HG02870 (cell line): ENCODE results near the gene GRAMD1B.
"Not testable (repeated sequence)": the region's sequence is repeated elsewhere in the genome, so short reads cannot be mapped to it uniquely, and the experiment has no call there.

ENCODE experiments used
- ATAC-seq: cut with Tn5 transposase; IDR thresholded peaks from one replicate; pipeline ENCODE4 v1.9.1; 2021; ENCODE audit warnings: mild to moderate bottlenecking, moderate library complexity; ENCODE audit not compliant: unreplicated experiment

The GRAMD1B gene

DNA sequence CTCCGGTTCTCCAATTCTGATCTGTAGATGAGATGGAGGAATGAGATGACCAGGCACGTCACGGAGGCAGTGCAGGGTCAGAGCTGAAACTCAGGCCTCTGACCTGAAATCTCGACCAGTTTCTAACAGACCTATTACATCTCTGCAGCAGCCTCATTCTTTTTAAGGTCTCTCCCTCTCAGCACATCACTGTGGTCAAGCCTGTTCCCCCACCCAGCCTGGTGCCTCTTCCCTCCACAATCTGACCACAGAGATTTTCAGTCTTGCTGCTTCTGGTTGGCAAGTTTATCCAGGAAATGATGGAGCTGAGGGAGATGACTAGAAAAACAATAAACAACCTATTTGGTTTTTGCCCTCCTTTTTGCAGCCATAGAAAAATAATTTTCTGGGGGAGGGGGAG, 9.5 kb downstream of the GRAMD1B start:
- ATAC-seq, result no peak

DNA sequence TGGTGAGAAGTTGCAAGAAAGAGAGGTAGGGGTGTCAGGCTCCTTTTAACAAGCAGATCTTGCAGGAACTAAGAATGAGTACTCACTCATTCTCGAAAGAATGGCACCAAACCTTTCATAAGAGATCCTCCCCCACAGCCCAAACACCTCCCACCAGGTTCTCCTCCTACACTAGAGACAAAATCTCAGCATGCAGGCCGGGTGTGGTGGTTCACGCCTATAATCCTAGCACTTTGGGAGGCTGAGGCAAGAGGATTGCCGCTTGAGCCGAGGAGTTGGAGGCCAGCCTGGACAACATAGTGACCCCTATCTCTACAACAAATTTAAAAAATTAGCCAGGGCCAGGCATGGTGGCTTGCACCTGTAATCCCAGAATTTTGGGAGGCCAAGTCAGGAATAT, 11.1 kb downstream of the GRAMD1B start:
- no peak for ATAC-seq

DNA sequence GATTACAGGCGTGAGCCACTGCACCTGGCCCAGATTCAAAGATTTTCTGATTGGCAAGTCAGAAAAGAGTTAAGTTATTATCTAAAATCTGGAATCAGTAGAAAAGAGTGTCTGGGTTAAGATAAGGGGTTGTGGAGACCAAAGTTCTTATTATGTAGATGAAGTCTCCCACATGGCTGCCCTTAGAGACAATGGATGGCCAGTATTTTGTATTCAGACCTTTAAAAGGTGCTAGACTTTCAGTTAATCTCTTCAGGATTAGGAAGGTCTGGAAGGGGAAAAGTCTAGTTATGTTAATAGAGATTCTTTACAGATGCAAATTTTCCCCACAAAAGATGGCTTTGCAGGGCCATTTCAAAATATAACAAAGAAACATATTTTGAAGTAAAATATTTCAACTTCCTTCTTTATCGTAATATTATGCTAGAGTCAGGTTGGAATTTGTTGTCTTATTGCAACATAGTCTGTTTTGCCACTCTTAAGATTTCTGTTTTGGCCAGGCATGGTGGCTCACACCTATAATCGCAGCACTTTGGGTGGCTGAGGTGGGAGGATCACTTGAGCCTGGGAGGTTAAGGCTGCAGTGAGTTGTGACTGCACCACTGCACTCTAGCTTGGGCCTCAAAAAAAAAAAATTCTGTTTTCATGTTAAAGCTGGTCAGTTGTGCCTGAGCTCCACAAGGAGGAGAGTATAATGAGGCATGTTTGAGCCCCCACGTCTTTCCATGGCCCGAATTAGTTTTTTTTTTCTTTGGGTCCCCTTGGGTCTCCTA, 14.0 kb downstream of the GRAMD1B start:
- no peak for ATAC-seq

DNA sequence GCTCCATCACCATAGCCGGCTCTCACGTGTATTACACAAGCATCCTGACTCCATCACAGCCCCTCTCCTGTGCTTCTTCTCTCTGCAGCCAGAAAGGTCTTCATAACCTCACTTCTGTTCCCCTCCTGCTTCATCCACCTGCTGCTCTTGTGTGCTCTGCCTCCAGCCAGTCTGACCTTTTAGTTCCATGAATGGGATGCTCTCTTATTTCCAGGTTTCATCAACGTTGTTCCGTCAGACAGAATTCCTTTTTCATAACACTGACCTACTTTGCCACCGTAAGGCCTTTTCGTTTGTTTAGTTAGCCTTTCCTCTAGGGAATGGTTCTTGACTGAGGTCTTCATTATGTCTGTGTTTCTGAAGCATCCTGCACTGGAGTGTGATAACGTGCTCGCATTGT, 18.8 kb downstream of the GRAMD1B start:
- no peak for ATAC-seq

DNA sequence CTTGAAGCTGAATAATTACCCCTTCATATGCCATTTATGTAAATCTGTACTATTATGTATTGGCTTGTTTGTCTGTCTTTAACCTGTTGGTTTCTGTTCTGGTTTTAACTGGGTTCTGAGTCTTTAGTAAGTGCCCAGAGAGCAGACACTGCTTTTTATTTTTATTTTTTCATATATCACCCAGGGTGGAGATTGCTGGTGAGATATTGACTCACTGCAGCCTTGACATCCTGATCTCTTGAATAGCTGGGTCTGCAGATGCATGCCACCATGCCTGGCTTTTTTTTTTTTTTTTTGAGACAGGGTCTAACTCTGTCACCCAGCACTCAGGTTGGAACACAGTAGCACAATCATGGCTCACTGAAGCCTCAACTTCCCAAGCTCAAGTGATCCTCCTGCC, 19.4 kb downstream of the GRAMD1B start:
- no peak for ATAC-seq

DNA sequence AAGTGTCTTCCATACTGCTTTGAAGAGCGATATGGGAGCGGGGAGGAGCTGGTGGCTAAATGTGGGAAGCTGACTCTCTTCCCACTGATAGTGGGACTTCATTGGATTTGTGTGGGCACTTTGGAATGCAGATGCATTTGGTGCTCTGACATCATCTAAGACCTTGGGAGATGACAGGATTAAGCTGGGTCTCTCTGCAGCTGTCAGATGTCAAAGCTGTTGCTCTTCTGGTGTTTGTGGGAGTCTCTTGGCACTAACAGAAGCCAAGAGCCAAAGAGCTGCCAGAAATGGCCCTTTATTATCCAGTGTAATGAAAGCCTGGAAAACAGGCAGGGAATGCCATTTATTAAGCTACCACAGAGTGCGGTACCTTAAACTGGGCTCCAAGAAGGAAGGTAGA, 20.6 kb downstream of the GRAMD1B start:
- ATAC-seq, result no peak

DNA sequence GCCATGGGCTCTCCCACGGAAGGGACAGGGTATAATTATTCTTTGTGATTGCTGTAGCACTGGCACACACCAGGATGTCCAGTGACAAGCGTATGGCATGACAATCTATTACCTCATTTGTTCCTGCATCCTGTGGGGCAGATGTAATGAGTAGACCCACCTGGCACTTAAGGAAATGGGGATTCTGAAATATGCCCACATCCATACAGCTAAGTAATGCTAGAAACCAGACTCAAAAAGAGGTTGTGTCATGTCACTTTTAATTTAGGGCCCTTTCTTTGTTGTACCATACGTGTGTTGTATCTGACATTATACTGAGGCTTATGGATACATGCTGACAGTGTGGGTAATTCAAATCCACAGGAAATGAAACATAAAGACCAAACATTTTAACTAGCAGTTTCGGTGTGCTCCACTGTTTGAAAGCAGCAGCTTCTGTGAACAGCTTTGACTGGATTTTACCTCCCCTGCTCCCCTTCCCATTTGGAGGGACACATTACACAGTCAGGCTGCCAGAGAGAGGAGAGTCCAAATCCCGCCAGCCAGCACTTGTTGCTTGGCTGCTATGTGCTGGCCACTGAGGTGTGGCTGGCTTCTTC, 21.2 kb downstream of the GRAMD1B start:
- ATAC-seq, result no peak

DNA sequence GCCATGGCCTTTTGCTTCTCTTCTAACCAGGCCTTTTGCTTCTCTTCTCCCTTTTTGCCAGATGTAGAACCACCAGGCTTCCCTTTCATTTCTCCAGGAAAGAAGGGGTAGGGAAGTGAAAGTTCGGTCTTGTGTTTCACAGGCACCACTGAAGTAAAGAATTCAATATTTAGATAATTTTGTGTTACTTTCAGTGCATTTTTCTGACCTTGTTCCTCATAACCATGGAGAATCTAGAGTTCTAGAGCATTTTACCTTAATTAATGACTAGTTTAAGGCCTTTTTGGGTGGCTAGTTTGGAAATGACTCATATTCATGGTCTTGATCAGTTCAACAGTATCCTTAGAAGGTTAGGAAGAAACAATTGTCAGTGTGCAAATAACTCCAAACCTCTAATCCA, 22.7 kb downstream of the GRAMD1B start:
- no peak for ATAC-seq

DNA sequence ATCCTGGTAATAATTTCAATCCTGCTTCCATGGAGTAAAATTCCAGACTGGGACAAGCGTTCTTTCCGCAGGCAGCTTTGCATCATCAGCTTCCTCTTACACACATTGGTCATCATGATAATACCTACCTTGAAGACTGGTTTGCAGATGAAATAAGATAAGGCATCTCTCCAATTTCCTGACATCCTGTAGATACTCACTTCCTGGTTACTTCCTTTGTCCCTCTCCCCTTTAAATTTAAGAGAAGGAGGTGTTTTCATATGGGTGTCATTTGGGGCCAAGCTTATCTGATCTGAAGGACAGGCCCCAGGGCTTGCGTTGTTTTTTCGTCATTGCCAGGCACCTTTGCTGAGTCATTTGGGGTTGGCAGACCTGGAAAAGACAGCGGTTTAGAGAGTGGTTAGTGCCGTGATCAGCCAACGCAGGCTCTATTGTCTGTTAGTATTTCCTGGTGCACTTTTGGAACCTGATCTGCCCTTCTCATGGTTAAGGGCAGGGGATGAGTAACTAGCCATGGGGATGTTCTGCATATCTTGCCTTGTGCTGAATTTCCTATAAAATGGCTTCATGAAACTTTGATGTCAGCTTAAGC, 24.1 kb downstream of the GRAMD1B start:
- ATAC-seq, result no peak

DNA sequence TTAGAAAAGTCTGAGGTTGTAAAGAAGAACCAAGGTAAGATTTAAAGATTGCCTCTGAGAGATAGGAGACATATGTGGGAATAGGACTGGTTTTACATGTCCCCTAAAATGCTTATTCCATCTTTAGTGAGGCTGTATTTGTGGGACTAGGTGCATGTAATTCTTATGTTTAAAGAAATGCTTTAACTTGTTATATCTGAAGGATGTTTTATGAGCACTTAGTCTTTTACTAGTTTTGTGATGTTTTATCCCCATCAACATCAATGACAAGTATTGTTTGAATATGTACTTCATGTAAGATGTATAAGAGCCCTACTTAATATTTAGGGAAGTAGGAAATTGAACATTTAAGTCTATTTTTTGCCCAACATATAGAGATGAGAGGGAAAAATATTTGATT, 24.7 kb downstream of the GRAMD1B start:
- ATAC-seq, result no peak

DNA sequence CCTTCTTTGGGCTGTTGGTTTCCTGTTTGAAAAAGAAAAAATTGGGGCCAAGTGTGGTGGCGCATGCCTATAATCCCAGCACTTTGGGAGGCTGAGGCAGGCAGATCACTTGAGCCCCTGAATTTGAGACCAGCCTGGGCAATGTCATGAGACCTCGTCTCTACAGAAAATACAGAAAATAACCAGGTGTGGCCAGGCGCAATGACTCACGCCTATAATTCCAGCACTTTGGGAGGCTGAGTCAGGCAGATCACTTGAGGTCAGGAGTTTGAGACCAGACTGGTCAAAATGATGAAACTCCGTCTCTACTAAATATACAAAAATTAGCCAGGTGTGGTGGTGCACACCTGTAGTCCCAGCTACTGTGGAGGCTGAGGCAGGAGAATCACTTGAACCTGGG, 26.4 kb downstream of the GRAMD1B start:
- ATAC-seq, result not testable (repeated sequence)

DNA sequence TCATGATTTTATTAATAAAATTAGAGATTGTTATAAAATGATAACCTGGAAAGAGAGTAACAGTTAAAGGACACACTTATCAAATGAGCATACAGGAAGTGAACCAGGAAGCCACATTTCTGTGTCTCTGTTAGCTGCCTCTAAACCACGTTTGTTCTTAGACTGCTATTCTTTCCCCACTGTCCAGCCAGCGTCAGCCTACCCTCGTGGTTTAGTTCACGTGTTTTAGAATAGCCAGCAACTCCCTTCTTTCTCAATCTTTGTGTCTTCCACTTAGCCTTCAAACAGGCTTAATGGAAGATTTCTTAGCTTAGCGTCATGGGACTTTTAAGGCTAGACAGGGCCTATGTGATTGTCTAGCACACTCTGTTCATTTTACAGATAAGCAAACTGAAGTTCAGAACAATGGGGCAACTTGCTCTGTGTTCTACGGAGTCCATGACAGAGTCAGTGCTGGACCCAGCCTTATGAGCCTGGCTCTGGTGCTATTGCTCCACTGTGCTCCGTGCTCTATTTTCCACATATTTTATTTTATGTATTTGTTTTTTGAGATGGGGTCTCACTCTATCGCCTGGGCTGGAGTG, 27.2 kb downstream of the GRAMD1B start:
- no peak for ATAC-seq

DNA sequence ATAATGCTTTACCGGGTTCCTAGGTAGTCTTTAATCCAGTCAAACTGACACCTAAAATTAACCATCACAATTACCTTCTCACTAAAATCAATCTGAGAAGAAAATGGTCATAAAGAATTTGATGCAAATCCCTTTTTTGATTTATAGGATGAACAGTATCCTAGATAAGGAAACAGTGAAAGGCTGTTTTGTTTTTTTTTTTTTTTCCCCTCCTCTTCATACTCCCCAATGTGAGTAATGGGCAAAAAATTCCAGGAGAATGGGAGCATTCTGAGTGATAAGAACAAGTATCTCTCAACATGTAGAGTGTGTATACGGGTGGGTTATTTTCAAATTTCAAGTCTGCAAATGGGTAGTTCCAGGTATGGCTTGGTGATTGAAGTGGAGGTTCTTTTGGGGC, 28.4 kb downstream of the GRAMD1B start:
- no peak for ATAC-seq

DNA sequence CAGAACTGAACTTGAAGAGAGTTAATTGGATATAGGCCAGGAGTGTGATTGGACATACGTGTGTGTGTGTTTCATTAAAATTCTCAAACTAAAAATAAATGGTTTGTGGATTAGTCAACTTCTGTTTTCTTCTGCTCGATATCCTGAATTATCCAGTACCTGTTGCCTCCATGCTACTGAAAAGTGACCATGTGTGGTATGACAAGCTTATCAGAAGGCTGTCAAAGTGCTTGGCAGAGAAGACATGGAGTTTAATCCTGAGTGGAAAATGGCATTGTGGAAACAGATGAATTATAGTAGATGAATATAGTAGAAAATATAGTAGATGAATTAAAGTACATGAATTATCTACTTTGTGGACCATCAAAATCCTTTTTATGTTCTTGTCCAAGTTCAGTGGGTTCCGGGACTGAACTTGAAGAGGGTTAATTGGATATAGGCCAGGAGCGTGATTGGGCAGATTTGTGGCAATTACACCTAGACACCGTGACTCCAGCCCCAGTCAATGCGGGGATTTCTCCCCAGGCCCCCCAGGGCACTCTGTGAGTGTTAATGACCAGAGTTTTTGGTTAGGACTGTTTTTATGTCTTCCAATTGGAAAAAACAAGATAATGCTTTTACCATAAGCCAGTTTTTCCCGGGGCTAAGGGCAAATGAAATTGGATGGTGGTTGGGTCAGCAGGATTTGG, 30.1 kb downstream of the GRAMD1B start:
- ATAC-seq, result no peak

DNA sequence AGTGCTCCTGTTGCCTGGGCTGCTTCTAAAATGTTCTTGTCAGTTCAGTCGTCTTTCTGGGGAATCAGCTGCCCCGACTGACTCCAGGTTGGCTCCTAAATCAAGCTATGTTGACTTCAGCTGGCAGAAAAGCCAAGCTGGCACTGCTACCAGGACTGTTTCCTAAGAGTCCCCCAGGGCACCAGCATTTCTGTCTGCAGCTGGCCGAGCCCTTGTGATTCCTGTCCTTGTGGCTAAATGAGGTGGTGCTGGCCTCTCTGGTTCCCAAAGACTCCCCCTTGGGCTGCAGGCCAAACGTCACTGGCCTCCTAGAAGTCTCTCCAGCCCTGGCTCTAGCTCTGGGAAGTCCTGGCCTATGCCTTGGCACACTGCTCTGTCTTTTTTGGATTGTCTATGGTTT, 31.1 kb downstream of the GRAMD1B start:
- ATAC-seq, result no peak

DNA sequence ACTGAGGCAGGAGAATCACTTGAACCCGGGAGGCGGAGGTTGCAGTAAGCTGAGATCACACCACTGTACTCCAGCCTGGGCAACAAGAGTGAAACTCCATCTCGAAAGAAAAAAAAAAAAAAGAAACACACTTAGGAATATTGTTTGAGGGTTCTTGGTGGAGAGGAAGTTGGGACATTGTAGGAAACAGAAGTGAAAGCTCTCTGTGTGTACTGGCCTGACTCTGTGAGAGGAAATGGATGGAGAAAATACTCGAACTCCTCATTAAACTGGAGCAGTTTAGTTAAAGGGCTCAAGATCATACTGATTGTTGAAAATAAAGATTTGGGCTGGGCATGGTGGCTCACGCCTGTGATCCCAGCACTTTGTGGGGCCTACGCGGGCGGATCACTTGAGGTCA, 35.6 kb downstream of the GRAMD1B start:
- ATAC-seq, result not testable (repeated sequence)

DNA sequence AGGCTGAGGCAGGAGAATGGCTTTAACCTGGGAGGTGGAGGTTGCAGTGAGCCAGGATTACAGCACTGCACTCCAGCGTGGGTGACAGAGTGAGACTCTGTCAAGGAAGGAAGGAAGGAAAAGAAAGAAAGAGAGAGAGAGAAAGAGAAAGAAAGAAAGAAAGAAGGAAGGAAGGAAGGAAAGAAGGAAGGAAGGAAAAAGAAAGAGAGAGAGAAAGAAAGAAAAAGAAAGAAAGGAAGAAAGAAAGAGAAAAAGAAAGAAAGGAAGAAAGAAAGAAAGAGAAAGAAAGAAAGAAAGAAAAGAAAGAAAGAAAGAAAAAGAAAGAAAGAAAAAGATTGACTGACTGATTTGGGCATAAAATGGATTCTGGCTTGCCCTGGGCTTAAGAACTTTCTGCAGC, 36.1 kb downstream of the GRAMD1B start:
- ATAC-seq, result not testable (repeated sequence)

DNA sequence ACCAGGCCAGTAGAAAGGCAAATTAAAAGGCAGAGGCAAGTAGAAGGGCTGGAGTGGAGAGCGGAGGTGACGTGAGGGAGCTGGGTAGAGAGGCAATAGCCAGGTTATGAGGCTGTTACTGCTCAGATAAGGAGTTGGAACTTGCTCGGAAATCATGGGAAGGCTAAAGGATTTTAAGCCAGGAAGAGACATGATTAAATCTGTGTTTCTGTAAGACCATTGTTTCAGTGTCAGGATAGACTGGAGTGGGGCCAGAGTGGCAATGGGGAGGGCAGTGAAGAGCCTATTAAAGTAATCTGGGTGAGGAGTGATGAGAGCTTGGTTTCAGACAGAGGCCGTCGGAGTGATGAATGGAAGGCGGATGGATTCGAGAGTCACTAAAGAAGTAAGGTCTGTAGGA, 39.0 kb downstream of the GRAMD1B start:
- ATAC-seq, result no peak

DNA sequence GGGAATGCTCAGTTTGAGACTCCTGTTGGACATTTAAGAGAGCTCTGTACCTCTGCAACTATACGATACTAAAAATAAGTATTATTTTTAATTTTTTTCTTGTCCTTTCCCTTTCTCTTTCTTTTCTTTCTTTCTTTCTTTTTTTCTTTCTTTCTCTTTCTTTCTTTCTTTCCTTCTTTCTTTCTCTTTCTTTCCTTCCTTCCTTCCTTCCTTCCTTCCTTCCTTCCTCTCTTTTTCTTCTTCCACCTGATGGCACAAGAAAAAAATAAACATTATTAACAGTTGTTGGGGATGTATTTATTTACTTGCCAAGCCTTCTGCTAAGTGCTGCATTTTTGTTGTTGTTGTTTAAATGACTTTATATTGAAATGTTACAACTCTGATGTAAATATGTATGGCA, 39.5 kb downstream of the GRAMD1B start:
- no peak for ATAC-seq

DNA sequence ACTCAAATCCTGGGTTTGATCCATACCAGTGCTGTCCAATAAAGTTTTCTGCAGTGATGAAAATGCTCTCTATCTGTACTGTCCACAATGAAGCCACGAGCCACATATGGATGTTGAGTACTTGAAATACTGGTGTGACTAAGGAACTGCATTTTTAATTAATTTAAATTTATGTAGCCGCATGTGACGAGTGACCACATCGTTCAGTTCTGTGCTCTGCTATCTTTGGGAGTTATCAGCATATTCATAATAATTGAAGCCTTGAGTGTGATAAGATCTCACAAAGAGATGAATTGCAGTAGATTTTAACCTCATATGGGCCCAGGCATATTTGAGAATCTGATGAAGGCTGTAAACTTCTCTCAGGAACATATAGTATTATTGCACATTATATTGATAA, 40.8 kb downstream of the GRAMD1B start:
- no peak for ATAC-seq

DNA sequence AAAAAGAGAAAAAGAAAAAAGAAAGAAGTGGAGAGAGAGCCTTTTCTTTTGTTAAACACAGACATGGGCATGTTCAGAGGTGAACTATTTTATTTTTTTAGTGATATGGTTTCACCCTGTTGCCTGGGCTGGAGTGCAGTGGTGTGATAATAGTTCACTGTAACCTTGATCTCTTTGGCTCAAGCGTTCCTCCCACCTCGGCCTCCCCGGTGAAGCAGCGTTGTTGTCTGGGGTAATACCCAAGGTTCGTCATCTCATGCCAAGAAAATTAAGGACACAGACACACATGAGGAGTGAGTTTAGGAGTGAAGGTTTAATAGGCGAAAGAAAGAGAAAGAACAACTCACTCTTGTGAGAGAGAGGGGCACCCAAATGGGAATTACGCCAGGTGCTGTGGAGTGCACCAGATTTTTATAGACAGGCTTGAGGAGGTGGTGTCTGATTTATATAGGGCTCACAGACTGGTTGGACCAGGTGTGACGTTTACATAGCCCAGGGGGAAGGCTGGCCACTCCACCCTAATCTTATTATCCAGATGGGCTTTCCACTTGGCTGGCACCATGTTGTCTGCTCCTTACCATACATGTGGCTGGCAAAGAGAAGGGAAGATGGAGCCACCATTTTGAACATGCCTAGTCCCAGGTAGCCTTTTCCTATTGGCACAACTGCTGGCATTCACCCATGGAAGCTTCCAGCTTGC, 42.3 kb downstream of the GRAMD1B start:
- no peak for ATAC-seq
